Hematopoietic multipotent progenitor cell treated with erythropoietin and hydrocortisone succinate and interleukin-3 and kit ligand, for 17 days (in vitro differentiated cells): ENCODE measurements around the gene PRKAR1B.

Experiments
- DNase-seq: peaks from one replicate; pipeline ENCODE4 v3.0.0-alpha.2; 2015; ENCODE audit warnings: low spot score

Gene PRKAR1B

GRCh38 chr7:727104-727805, at the start of gene PRKAR1B:
Gene PRKAR1B, minus strand, starts transcription at chr7:727281. Its CDS starts 15,776 bp downstream, at chr7:711505.
- peak; percentile 9 for DNase-seq

- no peak for DNase-seq
Measured at GRCh38 chr7:776381-776780, 49.3 kb upstream of the PRKAR1B start.

- DNase-seq: no peak
Measured at GRCh38 chr7:774161-775109, 47.4 kb upstream of the PRKAR1B start.

- DNase-seq: no peak
Measured at GRCh38 chr7:773622-773915, 46.5 kb upstream of the PRKAR1B start.

- DNase-seq: no peak
Measured at GRCh38 chr7:772861-773621, 46.0 kb upstream of the PRKAR1B start.

- DNase-seq: no peak
Measured at GRCh38 chr7:772392-772791, 45.3 kb upstream of the PRKAR1B start.

- no peak for DNase-seq
Measured at GRCh38 chr7:772005-772294, 44.9 kb upstream of the PRKAR1B start.

- no peak for DNase-seq
Measured at GRCh38 chr7:771234-772004, 44.3 kb upstream of the PRKAR1B start.

- no peak for DNase-seq
Measured at GRCh38 chr7:770741-771166, 43.7 kb upstream of the PRKAR1B start.

- no peak for DNase-seq
Measured at GRCh38 chr7:770336-770735, 43.3 kb upstream of the PRKAR1B start.

GRCh38 chr7:768881-769504, 41.9 kb upstream of the PRKAR1B start:
- no peak for DNase-seq

GRCh38 chr7:767941-768731, 41.1 kb upstream of the PRKAR1B start:
- DNase-seq: no peak

- DNase-seq: no peak
Measured at GRCh38 chr7:767580-767940, 40.5 kb upstream of the PRKAR1B start.

- DNase-seq: no peak
Measured at GRCh38 chr7:765383-765782, 38.3 kb upstream of the PRKAR1B start.

- no peak for DNase-seq
Measured at GRCh38 chr7:763762-764161, 36.7 kb upstream of the PRKAR1B start.

GRCh38 chr7:762885-763284, 35.8 kb upstream of the PRKAR1B start:
- no peak for DNase-seq

- no peak for DNase-seq
Measured at GRCh38 chr7:761631-762030, 34.5 kb upstream of the PRKAR1B start.

GRCh38 chr7:761101-761500, 34.0 kb upstream of the PRKAR1B start:
- DNase-seq: no peak

GRCh38 chr7:760006-760405, 32.9 kb upstream of the PRKAR1B start:
- DNase-seq: no peak

- DNase-seq: no peak
Measured at GRCh38 chr7:759569-759968, 32.5 kb upstream of the PRKAR1B start.

- no peak for DNase-seq
Measured at GRCh38 chr7:757741-758163, 30.7 kb upstream of the PRKAR1B start.
